H9 (cell line): Measurements from ENCODE around the gene TSC22D4. TPM values are rescaled to one million over a fixed set of nuclear protein-coding genes. Genes with fewer than 3 reads are reported as not detected.

Source experiments
- DNase-seq: peaks from one replicate; pipeline ENCODE4 v3.0.0-alpha.2; 2017
- H2AFZ ChIP-seq: one replicate; pipeline ENCODE4 v1.6.1; 2013; ENCODE audit warnings: mild to moderate bottlenecking, low read length, control low read depth, moderate library complexity
- H2AK5ac ChIP-seq: 2 replicates; pipeline ENCODE4 v1.6.1; 2013; ENCODE audit warnings: low read length, control low read depth, mixed read lengths; ENCODE audit not compliant: insufficient read length
- H2BK120ac ChIP-seq: one replicate; pipeline ENCODE4 v1.6.1; 2013; ENCODE audit warnings: low read depth, mild to moderate bottlenecking, low read length, control low read depth, inconsistent platforms; ENCODE audit not compliant: poor library complexity, severe bottlenecking
- H2BK12ac ChIP-seq: 2 replicates; pipeline ENCODE4 v1.6.1; 2013; ENCODE audit warnings: low read length, control low read depth, mixed read lengths, low read depth; ENCODE audit not compliant: insufficient read length
- H2BK15ac ChIP-seq: 2 replicates; pipeline ENCODE4 v1.6.1; 2013; ENCODE audit warnings: low read depth, low read length, control low read depth
- H2BK20ac ChIP-seq: one replicate; pipeline ENCODE4 v1.6.1; 2013; ENCODE audit warnings: low read depth, mild to moderate bottlenecking, low read length, control low read depth, inconsistent platforms; ENCODE audit not compliant: poor library complexity, severe bottlenecking
- H2BK5ac ChIP-seq: 2 replicates; pipeline ENCODE4 v1.6.1; 2013; ENCODE audit warnings: low read length, control low read depth, mixed read lengths; ENCODE audit not compliant: insufficient read length
- H3K14ac ChIP-seq: 2 replicates; pipeline ENCODE4 v1.6.1; 2013; ENCODE audit warnings: low read length, control low read depth; ENCODE audit not compliant: insufficient read depth
- H3K18ac ChIP-seq: 2 replicates; pipeline ENCODE4 v1.6.1; 2013; ENCODE audit warnings: low read depth, mild to moderate bottlenecking, mixed read lengths, low read length, control low read depth; ENCODE audit not compliant: insufficient read length
- H3K23ac ChIP-seq: 2 replicates; pipeline ENCODE4 v1.6.1; 2013; ENCODE audit warnings: low read length, control low read depth, mixed read lengths, low read depth; ENCODE audit not compliant: insufficient read length
- H3K23me2 ChIP-seq: 2 replicates; pipeline ENCODE4 v1.6.1; 2013; ENCODE audit warnings: low read depth, mild to moderate bottlenecking, mixed read lengths, low read length, control low read depth; ENCODE audit not compliant: insufficient read length, poor library complexity, severe bottlenecking
- H3K27ac ChIP-seq: 2 replicates; pipeline ENCODE4 v1.5.1; 2013; ENCODE audit warnings: low read length, control low read depth, mixed read lengths, low read depth; ENCODE audit not compliant: insufficient read length
- H3K27me3 ChIP-seq: 2 replicates; pipeline ENCODE4 v1.6.1; 2013; ENCODE audit warnings: low read length, control low read depth, inconsistent platforms; ENCODE audit not compliant: insufficient read depth
- H3K4ac ChIP-seq: 2 replicates; pipeline ENCODE4 v1.6.1; 2013; ENCODE audit warnings: low read depth, mild to moderate bottlenecking, control low read depth, inconsistent platforms, low read length, moderate library complexity
- H3K4me1 ChIP-seq: 2 replicates; pipeline ENCODE4 v1.6.1; 2013; ENCODE audit warnings: low read length, control low read depth, inconsistent platforms; ENCODE audit not compliant: insufficient read depth
- H3K4me2 ChIP-seq: 2 replicates; pipeline ENCODE4 v1.6.1; 2013; ENCODE audit warnings: low read length, control low read depth, mixed read lengths; ENCODE audit not compliant: insufficient read length, insufficient read depth
- H3K56ac ChIP-seq: 2 replicates; pipeline ENCODE4 v1.6.1; 2013; ENCODE audit warnings: low read depth, mild to moderate bottlenecking, mixed read lengths, low read length, control low read depth; ENCODE audit not compliant: insufficient read length
- H3K79me1 ChIP-seq: 2 replicates; pipeline ENCODE4 v1.6.1; 2013; ENCODE audit warnings: low read depth, mild to moderate bottlenecking, moderate library complexity, low read length, control low read depth, inconsistent platforms; ENCODE audit not compliant: insufficient read depth, poor library complexity, severe bottlenecking
- H3K79me2 ChIP-seq: 2 replicates; pipeline ENCODE4 v1.6.1; 2013; ENCODE audit warnings: low read length, control low read depth, inconsistent platforms; ENCODE audit not compliant: insufficient read depth
- H3K9ac ChIP-seq: 2 replicates; pipeline ENCODE4 v1.6.1; 2013; ENCODE audit warnings: low read length, control low read depth, mixed read lengths; ENCODE audit not compliant: insufficient read length; ENCODE audit errors: extremely low read depth
- H3K9me3 ChIP-seq: one replicate; pipeline ENCODE4 v1.6.1; 2013; ENCODE audit warnings: low read depth, low read length, inconsistent platforms; ENCODE audit not compliant: control insufficient read depth
- H3T11ph ChIP-seq: one replicate; pipeline ENCODE4 v1.6.1; 2013; ENCODE audit warnings: mild to moderate bottlenecking, low read length, control low read depth, inconsistent platforms
- H4K20me1 ChIP-seq: one replicate; pipeline ENCODE4 v1.6.1; 2013; ENCODE audit not compliant: control insufficient read depth, insufficient read length, insufficient read depth
- H4K5ac ChIP-seq: 2 replicates; pipeline ENCODE4 v1.6.1; 2013; ENCODE audit warnings: low read depth, mild to moderate bottlenecking, mixed read lengths, low read length, control low read depth; ENCODE audit not compliant: insufficient read length
- H4K8ac ChIP-seq: replicated peaks from 2 replicates; pipeline ENCODE4 v1.6.1; 2013; ENCODE audit warnings: low read length, control low read depth, mixed read lengths, low read depth; ENCODE audit not compliant: insufficient read length
- H4K91ac ChIP-seq: 2 replicates; pipeline ENCODE4 v1.6.1; 2013; ENCODE audit warnings: low read depth, mild to moderate bottlenecking, moderate library complexity, mixed read lengths, low read length, control low read depth; ENCODE audit not compliant: insufficient read length
- H3K27ac Mint-ChIP-seq, 3 experiments: 2 replicates in 2 of 3; 3 replicates in 1 of 3; pipeline ENCODE4 v1.8.0; 2020 to 2021; ENCODE audit warnings: mixed read lengths in 3 of 3, mild to moderate bottlenecking in 1 of 3, moderate library complexity in 1 of 3
- H3K27me3 Mint-ChIP-seq: 2 replicates; pipeline ENCODE4 v1.8.0; 2021; ENCODE audit warnings: low read depth, mild to moderate bottlenecking, moderate library complexity, mixed read lengths
- H3K36me3 Mint-ChIP-seq, 3 experiments: 2 replicates in 2 of 3; 3 replicates in 1 of 3; pipeline ENCODE4 v1.8.0; 2020 to 2021; ENCODE audit warnings: low read depth in 3 of 3, mixed read lengths in 3 of 3; ENCODE audit not compliant: insufficient read depth in 1 of 3
- H3K4me1 Mint-ChIP-seq, 2 experiments: 2 replicates each; pipeline ENCODE4 v1.8.0; 2020; ENCODE audit warnings: mixed read lengths in 2 of 2
- H3K4me3 Mint-ChIP-seq, 2 experiments: 2 replicates in 1 of 2; 3 replicates in 1 of 2; pipeline ENCODE4 v1.8.0; 2020 to 2021; ENCODE audit warnings: mild to moderate bottlenecking in 2 of 2, mixed read lengths in 2 of 2, moderate library complexity in 1 of 2
- H3K9me3 Mint-ChIP-seq, 2 experiments: 2 replicates in 1 of 2; 3 replicates in 1 of 2; pipeline ENCODE4 v1.8.0; 2020; ENCODE audit warnings: mild to moderate bottlenecking in 2 of 2, mixed read lengths in 2 of 2, moderate library complexity in 1 of 2
- WGBS: extraction: QIAGEN DNeasy Blood & Tissue Kit; methylation state at CpG from one replicate; pipeline ENCODE4 v1.1.7; 2013; ENCODE audit warnings: missing lambda C conversion rate, low lambda C conversion rate, mixed read lengths; ENCODE audit not compliant: insufficient read length; ENCODE audit errors: extremely low coverage; 5-methylcytosine and 5-hydroxymethylcytosine counted together
- total RNA-seq: library from RNA; stranded (reverse); gene quantifications from 2 replicates; pipeline ENCODE4 v1.2.1, GENCODE V29; 2021
- TF ChIP-seq, protein P1 (sequence below): fragments of 200-600 bp; sonication (generic); conservative IDR thresholded peaks from 3 replicates; pipeline ENCODE4 v1.8.0; 2021; ENCODE audit warnings: antibody characterized with exemption, mild to moderate bottlenecking

The TSC22D4 gene
- total RNA-seq, 1 experiment from 2014 or later: 17.5 TPM

DNA sequence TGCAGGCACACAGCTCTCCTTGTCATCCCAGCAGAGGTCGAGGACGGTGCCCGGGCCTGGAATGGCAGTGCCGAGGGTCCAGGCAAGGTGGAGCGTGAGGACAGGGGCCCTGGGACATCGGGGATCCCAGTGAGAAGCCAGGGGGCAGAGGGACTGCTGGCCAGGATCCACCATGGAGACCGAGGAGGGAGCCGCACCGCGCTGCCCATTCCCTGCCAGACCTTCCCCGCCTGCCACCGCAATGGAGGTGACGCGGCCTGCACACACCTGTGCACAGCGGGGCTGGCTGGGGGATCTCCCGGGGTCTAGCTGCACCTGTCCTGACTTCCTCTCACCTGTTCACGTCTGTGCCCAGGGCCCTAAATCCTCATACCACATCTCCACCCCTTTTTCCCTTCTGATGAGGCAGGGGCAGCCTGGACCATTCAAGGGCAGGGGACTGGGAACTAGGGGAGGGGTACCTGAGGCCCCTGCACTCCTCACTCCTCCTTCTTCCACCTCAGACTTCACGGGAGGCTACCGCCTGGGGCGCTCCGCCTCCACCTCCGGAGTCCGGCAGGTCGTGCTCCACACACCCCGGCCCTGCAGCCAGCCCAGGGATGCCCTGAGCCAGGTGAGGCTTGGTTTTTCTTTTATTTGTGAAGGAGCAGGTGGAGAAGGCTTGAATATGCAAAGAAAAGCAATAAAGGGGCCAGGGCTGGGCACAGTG, 11.6 kb upstream of the TSC22D4 start:
- no peak overlapping the region for H4K91ac ChIP-seq
- no peak overlapping the region for H3K27ac ChIP-seq
- no peak overlapping the region for H3K23ac ChIP-seq
- H3K79me2 ChIP-seq: no peaks in the 10 kb centered on the region
- Mint-ChIP-seq H3K27ac (peak overlapping the region in 1 of 3 experiments; percentile 25; a peak in 1 of 7 replicates), H3K4me3 (no peak overlapping the region), H3K4me1 (peaks cover 17 to 45% of the 10 kb centered on the region in 2 experiments), H3K27me3 (peaks cover 19% of the 10 kb centered on the region), H3K36me3 (peaks cover 0 to 12% (median 3%) of the 10 kb centered on the region in 3 experiments; a peak in 2 of 7 replicates), H3K9me3 (no peaks in the 10 kb centered on the region)
- H2AK5ac ChIP-seq: no peak overlapping the region
- H2BK15ac ChIP-seq: no peak overlapping the region
- no peak overlapping the region for H3K4ac ChIP-seq
- H2BK12ac ChIP-seq: no peak overlapping the region
- TF ChIP-seq, protein P1, sequence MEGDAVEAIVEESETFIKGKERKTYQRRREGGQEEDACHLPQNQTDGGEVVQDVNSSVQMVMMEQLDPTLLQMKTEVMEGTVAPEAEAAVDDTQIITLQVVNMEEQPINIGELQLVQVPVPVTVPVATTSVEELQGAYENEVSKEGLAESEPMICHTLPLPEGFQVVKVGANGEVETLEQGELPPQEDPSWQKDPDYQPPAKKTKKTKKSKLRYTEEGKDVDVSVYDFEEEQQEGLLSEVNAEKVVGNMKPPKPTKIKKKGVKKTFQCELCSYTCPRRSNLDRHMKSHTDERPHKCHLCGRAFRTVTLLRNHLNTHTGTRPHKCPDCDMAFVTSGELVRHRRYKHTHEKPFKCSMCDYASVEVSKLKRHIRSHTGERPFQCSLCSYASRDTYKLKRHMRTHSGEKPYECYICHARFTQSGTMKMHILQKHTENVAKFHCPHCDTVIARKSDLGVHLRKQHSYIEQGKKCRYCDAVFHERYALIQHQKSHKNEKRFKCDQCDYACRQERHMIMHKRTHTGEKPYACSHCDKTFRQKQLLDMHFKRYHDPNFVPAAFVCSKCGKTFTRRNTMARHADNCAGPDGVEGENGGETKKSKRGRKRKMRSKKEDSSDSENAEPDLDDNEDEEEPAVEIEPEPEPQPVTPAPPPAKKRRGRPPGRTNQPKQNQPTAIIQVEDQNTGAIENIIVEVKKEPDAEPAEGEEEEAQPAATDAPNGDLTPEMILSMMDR: no peak
- H3T11ph ChIP-seq: no peak overlapping the region
- 0 out of 2 replicates have a peak, but pooled peaks cover 2% of the 10 kb centered on the region for H3K4me1 ChIP-seq
- no peak overlapping the region for H4K8ac ChIP-seq
- no peak overlapping the region for H3K4me2 ChIP-seq
- WGBS: no CpG with 5 or more reads among the region's 25 CpGs
- no peaks in the 10 kb centered on the region for H4K20me1 ChIP-seq
- peak overlapping the region; percentile 38 for H3K18ac ChIP-seq
- H3K27me3 ChIP-seq: no peaks in the 10 kb centered on the region; the same call in 1 of the 2 replicates
- H3K23me2 ChIP-seq: peaks cover 3% of the 10 kb centered on the region
- H3K56ac ChIP-seq: no peak overlapping the region
- no peak overlapping the region for H4K5ac ChIP-seq
- no peak overlapping the region for H2BK120ac ChIP-seq
- no peak overlapping the region for H2AFZ ChIP-seq
- DNase-seq: no peak
- H3K14ac ChIP-seq: peak overlapping the region; percentile 14; the same call in 1 of the 2 replicates
- no peak overlapping the region for H2BK5ac ChIP-seq
- H3K9ac ChIP-seq: no peak overlapping the region
- no peak overlapping the region for H2BK20ac ChIP-seq
- no peaks in the 10 kb centered on the region for H3K79me1 ChIP-seq
- no peaks in the 10 kb centered on the region for H3K9me3 ChIP-seq
